NCI-H146 (cell line): ENCODE data around the gene PRPF4.

Experiments used
- DNase-seq: peaks from one replicate; lab custom pipeline; 2025; lab: John Stamatoyannopoulos, UW

PRPF4 gene

GRCh38 chr9:113311961-113312360 lies 36.5 kb downstream of the PRPF4 start:
- no peak for DNase-seq

GRCh38 chr9:113313261-113313660 lies 37.8 kb downstream of the PRPF4 start:
- no peak for DNase-seq

- no peak for DNase-seq
These were observed 39.8 kb downstream of the PRPF4 start for GRCh38 chr9:113315231-113315630.

- DNase-seq: no peak
These were observed 40.6 kb downstream of the PRPF4 start for GRCh38 chr9:113316030-113316429.

GRCh38 chr9:113317777-113318176 lies 42.3 kb downstream of the PRPF4 start:
- DNase-seq: no peak

- no peak for DNase-seq
These were observed 43.6 kb downstream of the PRPF4 start for GRCh38 chr9:113319054-113319453.

GRCh38 chr9:113320051-113320450 lies 44.6 kb downstream of the PRPF4 start:
- no peak for DNase-seq

GRCh38 chr9:113322671-113323070 lies 47.2 kb downstream of the PRPF4 start:
- no peak for DNase-seq

- DNase-seq: no peak
These were observed 50.8 kb downstream of the PRPF4 start for GRCh38 chr9:113326230-113326629.

- no peak for DNase-seq
These were observed 52.8 kb downstream of the PRPF4 start for GRCh38 chr9:113328045-113328782.

GRCh38 chr9:113331780-113332179 lies 56.3 kb downstream of the PRPF4 start:
- DNase-seq: no peak

- DNase-seq: no peak
These were observed 62.3 kb downstream of the PRPF4 start for GRCh38 chr9:113337714-113338113.

- peak; percentile 85 for DNase-seq
These were observed 64.7 kb downstream of the PRPF4 start, which contains the start of gene WDR31 for GRCh38 chr9:113340011-113340699. WDR31 (minus strand) TSS chr9:113340275; CDS start chr9:113332022, 8,253 bp downstream.

- no peak for DNase-seq
These were observed 66.4 kb downstream of the PRPF4 start for GRCh38 chr9:113341712-113342410.
